HG02571 (cell line): Measurements from ENCODE around the gene SYP.
"Not testable (repeated sequence)": the region's sequence is repeated elsewhere in the genome, so short reads cannot be mapped to it uniquely, and the experiment has no call there.

Experiments used
- ATAC-seq: cut with Tn5 transposase; IDR thresholded peaks from one replicate; pipeline ENCODE4 v1.9.1; 2021; ENCODE audit warnings: mild to moderate bottlenecking, moderate library complexity; ENCODE audit not compliant: unreplicated experiment

The SYP gene

GRCh38 chrX:49190821-49191573 lies 9.0 kb downstream of the SYP start:
- ATAC-seq = peak; percentile 85

GRCh38 chrX:49189606-49190005 lies 10.4 kb downstream of the SYP start:
- no peak for ATAC-seq

DNA sequence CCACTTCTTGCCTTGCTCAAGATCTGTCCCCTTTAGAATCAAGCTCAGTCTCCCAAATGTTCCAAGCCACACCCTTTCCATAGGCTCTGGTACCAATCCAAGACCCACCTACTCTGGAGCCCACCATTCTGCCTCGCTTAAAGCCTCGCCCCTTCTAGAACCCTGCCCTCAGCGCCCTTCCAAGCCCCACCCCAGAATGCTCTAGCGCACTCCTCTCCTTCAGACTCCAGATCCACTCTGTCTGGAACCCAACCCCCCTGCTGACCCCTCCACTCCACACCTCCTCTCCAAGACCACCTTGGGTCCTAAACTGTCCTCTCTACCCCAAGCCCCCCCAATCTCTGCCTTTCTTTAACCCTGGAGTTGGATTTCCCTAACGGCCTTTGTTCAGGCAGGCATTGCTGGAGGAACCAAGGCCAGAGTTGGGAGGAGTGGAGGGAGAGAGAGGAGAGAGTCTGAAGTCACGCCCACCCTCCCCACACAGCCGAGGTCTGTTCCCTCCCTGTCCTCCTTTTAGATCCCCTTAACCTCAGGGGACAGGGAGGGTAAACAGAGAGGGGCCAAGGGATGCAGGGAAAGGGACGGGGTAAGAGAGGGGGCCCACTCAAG lies 11.4 kb downstream of the SYP start:
- no peak for ATAC-seq

DNA sequence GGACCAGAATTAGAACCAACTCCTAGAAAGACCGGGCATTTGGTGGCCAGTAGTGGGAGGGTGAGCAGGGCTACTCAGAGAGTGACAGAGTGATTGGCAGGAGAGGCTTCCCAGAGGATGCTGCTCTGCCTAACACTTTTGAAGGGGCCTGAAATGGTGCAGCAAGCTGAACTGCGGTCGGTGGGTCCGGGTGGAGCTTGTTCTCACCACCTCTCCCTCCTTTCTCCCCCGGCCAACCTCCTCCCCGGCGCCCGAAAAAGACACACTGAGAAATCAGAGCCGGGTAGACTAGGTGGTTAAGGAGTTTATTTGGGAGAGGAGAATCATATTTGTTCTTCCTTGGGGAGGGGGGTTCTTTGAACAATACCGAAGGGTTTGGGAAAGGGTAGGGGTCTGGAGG lies 12.5 kb downstream of the SYP start:
- no peak for ATAC-seq

- ATAC-seq = no peak
These were observed 13.0 kb downstream of the SYP start for GRCh38 chrX:49187028-49187394.

DNA sequence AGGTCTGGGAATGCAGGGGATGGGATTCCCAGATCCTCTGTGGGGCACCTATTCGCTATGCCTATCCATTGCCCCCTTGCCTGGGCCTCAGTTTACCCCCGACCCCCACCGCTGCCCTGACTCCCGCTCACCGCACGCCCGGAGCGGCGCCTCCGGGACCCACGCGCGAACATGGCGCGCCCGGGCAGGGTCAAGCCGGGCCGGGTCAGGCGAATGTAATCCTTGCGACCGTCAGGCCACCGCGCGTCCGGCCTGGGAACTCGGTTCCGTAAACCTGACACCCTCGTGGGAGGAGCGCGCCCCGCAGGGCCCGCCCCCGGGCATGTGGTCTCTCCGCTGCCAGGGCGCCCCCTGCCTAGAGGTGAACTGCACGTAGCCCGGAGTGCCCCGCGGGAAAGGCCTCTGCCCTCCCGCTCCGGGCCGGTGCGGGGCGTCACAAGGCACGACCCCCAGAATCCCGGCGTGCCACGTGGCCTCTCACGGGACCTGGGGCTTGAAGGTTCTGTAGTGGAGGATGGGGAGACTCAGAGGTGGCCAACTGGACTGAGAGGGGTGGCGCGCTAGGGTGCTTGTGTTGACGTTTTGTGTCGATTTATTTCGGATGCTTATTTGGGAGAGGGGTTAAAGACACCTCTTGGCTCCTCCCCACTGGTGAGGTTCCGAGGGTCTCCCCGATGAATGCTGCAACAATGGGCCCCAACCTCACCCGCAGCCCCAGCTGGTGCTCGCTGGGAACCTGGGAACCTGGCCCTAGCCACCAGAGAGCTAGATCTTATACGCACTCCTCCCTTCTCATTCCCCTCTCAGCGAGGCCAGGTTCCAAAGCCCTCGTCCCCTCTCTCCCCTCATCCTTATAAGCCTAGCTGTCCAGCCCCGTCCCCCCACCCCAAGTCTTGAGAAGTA lies 13.6 kb downstream of the SYP start, which contains the start of gene PRICKLE3:
TSS of gene PRICKLE3 (minus strand) at position 249 of the 903 bp plus-strand sequence. CDS start at position 173, 76 bp downstream.
- no peak for ATAC-seq

GRCh38 chrX:49184294-49185281 lies 15.4 kb downstream of the SYP start:
- ATAC-seq = no peak

- no peak for ATAC-seq
These were observed 16.2 kb downstream of the SYP start for GRCh38 chrX:49183701-49184281.

DNA sequence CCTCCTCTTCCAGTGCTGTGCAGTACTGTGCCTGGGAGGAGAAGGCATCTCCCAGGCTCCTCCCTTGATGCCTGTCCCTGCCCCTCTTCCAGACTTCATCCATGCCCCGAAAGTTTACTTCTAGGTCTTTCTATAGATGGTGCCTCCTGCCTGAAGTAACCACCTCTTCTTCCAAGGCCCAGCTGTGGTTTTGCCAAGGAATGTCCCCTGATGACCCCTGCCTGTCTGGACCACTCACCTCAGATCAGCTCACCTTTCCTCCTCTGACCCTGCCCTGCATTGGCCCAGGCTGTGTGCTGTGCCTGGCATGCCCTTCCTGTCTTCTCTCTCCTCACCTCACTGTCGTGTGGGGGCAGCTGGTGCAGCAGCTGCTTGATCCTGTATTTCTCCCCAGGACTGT lies 20.6 kb downstream of the SYP start:
- ATAC-seq = no peak

DNA sequence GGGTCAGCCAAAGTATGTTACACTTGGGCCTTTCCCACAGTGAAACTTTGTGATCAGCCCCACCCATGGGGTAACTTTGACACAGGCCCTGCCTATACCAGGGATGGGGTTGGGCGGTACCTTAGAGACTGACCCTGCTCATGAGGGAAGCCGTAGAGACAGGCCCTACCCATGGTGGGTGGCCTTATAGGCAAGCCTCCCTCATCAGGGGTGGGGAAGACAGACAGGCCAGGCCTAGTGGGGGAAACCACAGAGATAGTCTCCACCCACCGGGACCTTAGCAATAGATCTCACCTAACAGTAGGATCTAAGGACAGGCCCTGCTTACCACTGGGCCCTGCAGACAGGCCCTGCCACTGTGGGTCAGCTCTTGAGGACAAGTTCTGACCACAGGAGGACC lies 21.5 kb downstream of the SYP start:
- no peak for ATAC-seq

- ATAC-seq = no peak
These were observed 22.0 kb downstream of the SYP start for GRCh38 chrX:49177873-49178480.

GRCh38 chrX:49177338-49177833 lies 22.6 kb downstream of the SYP start:
- no peak for ATAC-seq

GRCh38 chrX:49176421-49177326 lies 23.3 kb downstream of the SYP start:
- no peak for ATAC-seq

- no peak for ATAC-seq
These were observed 24.3 kb downstream of the SYP start for GRCh38 chrX:49175435-49176274.

DNA sequence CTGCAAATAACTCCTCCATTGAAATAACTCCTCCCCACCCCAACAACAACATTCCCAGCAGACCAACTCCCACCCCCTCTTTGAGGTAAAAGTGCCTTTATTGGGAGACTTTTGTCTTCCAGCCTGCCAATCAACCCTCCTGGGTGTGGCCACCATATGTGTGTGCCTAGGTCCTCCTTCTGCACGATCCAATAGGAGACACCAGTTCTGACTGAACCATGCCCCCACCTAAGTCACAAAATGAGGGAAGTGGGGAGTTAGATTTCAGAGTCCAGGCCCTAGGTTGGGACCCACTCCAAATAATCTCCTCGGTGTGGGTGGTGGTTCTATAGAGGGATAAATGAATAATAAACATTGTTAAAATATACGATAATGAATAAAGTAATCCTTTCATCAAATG lies 25.3 kb downstream of the SYP start:
- no peak for ATAC-seq

- not testable (repeated sequence) for ATAC-seq
These were observed 26.4 kb downstream of the SYP start for GRCh38 chrX:49173544-49173943.

- peak; percentile 58 for ATAC-seq
These were observed 27.7 kb downstream of the SYP start for GRCh38 chrX:49172280-49172780.
